HepG2 (cell line): ENCODE results near the gene GOLGA7B. TPM values are rescaled to one million over a fixed set of nuclear protein-coding genes. Genes with fewer than 3 reads are reported as not detected.

Experiments
- ATAC-seq: fragments of 200-7000 bp; cut with Tn5 transposase; 3 replicates; pipeline ENCODE4 v1.9.1; 2020; ENCODE audit warnings: mild to moderate bottlenecking, moderate library complexity
- BruUV-seq: library from RNA; stranded (reverse); fragments of 400-500 nt; replicated peaks from 2 replicates; lab custom pipeline; 2021; lab: Mats Ljungman, UMichigan
- CTCF ChIA-PET: fragments of 300-600 bp; formaldehyde crosslinking; extraction: SDS; loops from one replicate; lab custom pipeline; 2021; ENCODE audit warnings: low total read pairs, inconsistent platforms, low intra/inter-chr PET ratio; lab: Yijun Ruan, JAX
- POLR2A ChIA-PET: fragments of 350-600 bp; sonication (Branson Sonifier 250); formaldehyde crosslinking; loops from one replicate; lab custom pipeline; 2020; ENCODE audit warnings: antibody characterized with exemption, inconsistent platforms; lab: Yijun Ruan, JAX
- DNase-seq: peaks from one replicate; pipeline ENCODE4 v3.0.0-alpha.2; 2015; ENCODE audit warnings: low spot score
- FAIRE-seq: peaks from 3 replicates; lab custom pipeline; 2011; peaks lifted over from hg19 to GRCh38; lab: Jason Lieb, UNC
- H2AFZ ChIP-seq: one replicate; pipeline ENCODE4 v1.6.1; 2011; ENCODE audit warnings: low read length, inconsistent platforms
- H3K27ac ChIP-seq: fragments of 300-600 bp; 3 replicates; pipeline ENCODE4 v1.8.0; 2011; ENCODE audit warnings: mixed run types, mild to moderate bottlenecking, mixed read lengths, low read length, inconsistent platforms; ENCODE audit not compliant: insufficient read depth; ENCODE audit errors: extremely low read length
- H3K27me3 ChIP-seq, 2 experiments: fragments of 200-600 bp in 1 of 2; 2 replicates in 1 of 2; 3 replicates in 1 of 2; pipeline versions ENCODE4 v1.6.0 to v1.8.0; 2011; ENCODE audit warnings: low read length in 2 of 2, mild to moderate bottlenecking in 2 of 2, moderate library complexity in 2 of 2, inconsistent platforms in 1 of 2; ENCODE audit not compliant: insufficient read depth in 2 of 2, control insufficient read depth in 1 of 2
- H3K36me3 ChIP-seq, 2 experiments: fragments of 200-600 bp in 1 of 2; replicated peaks in 1 of 2; 2 replicates in 1 of 2; 3 replicates in 1 of 2; pipeline versions ENCODE4 v1.5.1 to v1.8.0; 2011; ENCODE audit warnings: low read length in 2 of 2, inconsistent platforms in 1 of 2; ENCODE audit not compliant: insufficient read depth in 2 of 2, control insufficient read depth in 1 of 2
- H3K4me1 ChIP-seq: 2 replicates; pipeline ENCODE4 v1.5.1; 2012; ENCODE audit warnings: low read length, inconsistent platforms; ENCODE audit not compliant: insufficient read depth
- H3K4me2 ChIP-seq: 2 replicates; pipeline ENCODE4 v1.6.0; 2011; ENCODE audit warnings: low read depth, low read length, inconsistent platforms
- H3K4me3 ChIP-seq, 3 experiments: fragments of 200-600 bp in 1 of 3; sonication (generic), shearing (Covaris generic) in 1 of 3; replicated peaks in 1 of 3; 2 replicates each; pipeline ENCODE4 v1.5.1; 2011 to 2016; ENCODE audit warnings: low read length in 3 of 3, inconsistent platforms in 2 of 3, low read depth in 2 of 3, mild to moderate bottlenecking in 2 of 3, control low read depth in 1 of 3, mixed read lengths in 1 of 3; ENCODE audit not compliant: insufficient read depth in 1 of 3
- H3K79me2 ChIP-seq: one replicate; pipeline ENCODE4 v1.6.1; 2011; ENCODE audit warnings: low read length, inconsistent platforms; ENCODE audit not compliant: insufficient read depth
- H3K9ac ChIP-seq: 2 replicates; pipeline ENCODE4 v1.6.0; 2011; ENCODE audit warnings: mild to moderate bottlenecking, low read depth, low read length, inconsistent platforms; ENCODE audit not compliant: insufficient read depth
- H3K9me3 ChIP-seq: 2 replicates; pipeline ENCODE4 v1.5.1; 2012; ENCODE audit warnings: mild to moderate bottlenecking, low read length
- H4K20me1 ChIP-seq: 2 replicates; pipeline ENCODE4 v1.6.0; 2011; ENCODE audit warnings: inconsistent platforms, mild to moderate bottlenecking, low read length, moderate library complexity; ENCODE audit not compliant: insufficient read depth
- FOSL2 ChIP-seq: sonication (generic); formaldehyde crosslinking; IDR thresholded peaks from 2 replicates; pipeline ENCODE4 v1.4.0; 2020; ENCODE audit warnings: missing genetic modification reagents
- GLMP ChIP-seq: sonication (generic); formaldehyde crosslinking; IDR thresholded peaks from 2 replicates; pipeline ENCODE4 v1.9.0; 2021; ENCODE audit warnings: missing genetic modification reagents, mild to moderate bottlenecking, borderline replicate concordance
- MNT ChIP-seq: fragments of 450-650 bp; IDR thresholded peaks from 2 replicates; pipeline ENCODE4 v1.6.1; 2016
- ZBTB46 ChIP-seq: sonication (generic); formaldehyde crosslinking; IDR thresholded peaks from 2 replicates; pipeline ENCODE4 v1.4.0; 2020; ENCODE audit warnings: mild to moderate bottlenecking, missing genetic modification reagents, borderline replicate concordance
- WGBS: methylation state at CpG from one replicate; pipeline ENCODE4 v1.1.6; 2017; ENCODE audit warnings: low lambda C conversion rate; 5-methylcytosine and 5-hydroxymethylcytosine counted together
- in situ Hi-C: cut with HindIII; loops from 2 replicates; pipeline ENCODE4 v1.10.0; 2017; ENCODE audit warnings: low pct_unique_long_range_greater_than_20kb; ENCODE audit not compliant: extremely low pct_ligation_motif_present
- intact Hi-C: fragments of 100-400 bp; cut with micrococcal nuclease; formaldehyde crosslinking; loops from one replicate; pipeline ENCODE4 v1.10.0; 2022; ENCODE audit not compliant: unreplicated experiment
- polyA plus RNA-seq, 8 experiments: library from polyadenylated mRNA; depleted of rRNA in 3 of 8; stranded (reverse) in 7 of 8; unstranded in 1 of 8; fragments of >200 nt; fragmentation: Illumina TruSeq in 4 of 8; extraction: Trizol in 4 of 8; gene quantifications; 2 replicates each; pipeline versions ENCODE4 v1.2.1 to v1.2.3, GENCODE V29; 2011 to 2016; ENCODE audit warnings: low read depth in 4 of 8, missing spikeins in 1 of 8, mixed read lengths in 1 of 8; ENCODE audit not compliant: insufficient read depth in 1 of 8
- total RNA-seq, 5 experiments: library from RNA; depleted of rRNA; stranded (reverse); fragments of >200 nt; fragmentation: Illumina TruSeq; extraction: Trizol; gene quantifications; 2 replicates each; pipeline ENCODE4 v1.2.3, GENCODE V29; 2016; ENCODE audit warnings: low read depth in 1 of 5

GOLGA7B gene
- total and polyA plus RNA-seq, 2 of the 13 experiments (the other 11 are each of a cell fraction or from before 2014, with no cell fraction given) = not detected

GRCh38 chr10:97882142-97883091 is 32.8 kb downstream of the GOLGA7B start:
- peaks cover 4 to 26% of the 10 kb centered on the region in 2 experiments; a peak in 3 of 5 replicates for H3K27me3 ChIP-seq
- H3K4me1 ChIP-seq = no peaks in the 10 kb centered on the region
- H3K9me3 ChIP-seq = no peaks in the 10 kb centered on the region
- DNase-seq (no peak), ATAC-seq (no peak; the same call in 1 of the 3 replicates), FAIRE-seq (no peak)
- 0% methylated on average over 7 of the region's 11 CpGs for WGBS
- TF ChIP-seq ZBTB46 (CRISPR knock-in tag) (no peak), FOSL2 (CRISPR knock-in tag) (0 out of 2 replicates have a peak, but pooled peaks have one; percentile 11), MNT (0 out of 2 replicates have a peak, but pooled peaks have one; percentile 19), GLMP (no peak)
- H3K27ac ChIP-seq = no peak overlapping the region
- H3K4me2 ChIP-seq = no peak overlapping the region
- in situ Hi-C loops (no loop called here), intact Hi-C loops (no loop called here)
- ChIA-PET CTCF (no interaction called here), POLR2A (no interaction called here)
- BruUV-seq = no TSS peak
- H3K79me2 ChIP-seq = no peaks in the 10 kb centered on the region
- no peak overlapping the region for H3K9ac ChIP-seq
- H2AFZ ChIP-seq = no peak overlapping the region
- no peaks in the 10 kb centered on the region for H3K36me3 ChIP-seq
- no peak overlapping the region for H3K4me3 ChIP-seq
- no peaks in the 10 kb centered on the region for H4K20me1 ChIP-seq
